Naive thymus-derived CD4-positive, alpha-beta T cell (primary cell): Measurements from ENCODE around the gene FNBP1L. TPM values are rescaled to one million over a fixed set of nuclear protein-coding genes. Genes with fewer than 3 reads are reported as not detected.
"Not testable (repeated sequence)": the region's sequence is repeated elsewhere in the genome, so short reads cannot be mapped to it uniquely, and the experiment has no call there.

Experiments
- ATAC-seq: fragments of 150-1000 bp; cut with Tn5 transposase; 2 replicates; pipeline ENCODE4 v1.10.0; 2021; ENCODE audit warnings: mild to moderate bottlenecking, moderate library complexity
- CTCF ChIA-PET: fragments of 350-600 bp; sonication (Branson Sonifier 250); formaldehyde crosslinking; loops from one replicate; lab custom pipeline; 2021; ENCODE audit warnings: antibody characterized with exemption; lab: Charles Lee
- POLR2A ChIA-PET: fragments of 350-600 bp; sonication (Branson Sonifier 250); formaldehyde crosslinking; loops from one replicate; lab custom pipeline; 2021; ENCODE audit warnings: antibody characterized with exemption, inconsistent platforms; lab: Charles Lee
- DNase-seq, 9 donors: peaks; one replicate each; pipeline versions ENCODE4 v3.0.0 to v3.0.0-alpha.2; 2020 to 2022; ENCODE audit warnings: mixed read lengths in 1 of 9
- H3K27ac ChIP-seq: one replicate; pipeline ENCODE4 v1.7.0; 2013; ENCODE audit warnings: mild to moderate bottlenecking, low read depth, low read length, moderate library complexity
- H3K27me3 ChIP-seq, 2 donors: one replicate each; pipeline ENCODE4 v1.7.0; 2013; ENCODE audit warnings: low read length in 2 of 2, mild to moderate bottlenecking in 2 of 2, moderate library complexity in 2 of 2; ENCODE audit not compliant: control insufficient read depth in 2 of 2, insufficient read depth in 2 of 2
- H3K36me3 ChIP-seq, 3 experiments: 1 replicate in 2 of 3; 2 replicates in 1 of 3; pipeline ENCODE4 v1.7.0; 2013; ENCODE audit warnings: low read length in 3 of 3, mild to moderate bottlenecking in 3 of 3, moderate library complexity in 1 of 3; ENCODE audit not compliant: insufficient read depth in 3 of 3, control insufficient read depth in 2 of 3
- H3K4me1 ChIP-seq, 2 donors: one replicate each; pipeline ENCODE4 v1.7.0; 2013; ENCODE audit warnings: low read length in 2 of 2, mild to moderate bottlenecking in 2 of 2, moderate library complexity in 1 of 2; ENCODE audit not compliant: control insufficient read depth in 2 of 2, insufficient read depth in 2 of 2
- H3K4me3 ChIP-seq: 2 replicates; pipeline ENCODE4 v1.7.0; 2013; ENCODE audit warnings: mild to moderate bottlenecking, low read length
- H3K9me3 ChIP-seq, 3 experiments: 1 replicate in 2 of 3; 2 replicates in 1 of 3; pipeline ENCODE4 v1.7.0; 2013; ENCODE audit warnings: low read length in 3 of 3; ENCODE audit not compliant: control insufficient read depth in 2 of 3
- H3K27ac Mint-ChIP-seq, 9 donors: one replicate each; pipeline ENCODE4 v1.8.0; 2020 to 2022; ENCODE audit warnings: mixed read lengths in 9 of 9, mild to moderate bottlenecking in 8 of 9, moderate library complexity in 5 of 9, inconsistent platforms in 2 of 9
- H3K27me3 Mint-ChIP-seq, 5 donors: one replicate each; pipeline ENCODE4 v1.8.0; 2021 to 2022; ENCODE audit warnings: mixed read lengths in 5 of 5, mild to moderate bottlenecking in 1 of 5
- H3K36me3 Mint-ChIP-seq, 5 donors: one replicate each; pipeline ENCODE4 v1.8.0; 2020 to 2022; ENCODE audit warnings: mixed read lengths in 5 of 5, mild to moderate bottlenecking in 3 of 5, inconsistent platforms in 1 of 5
- H3K4me1 Mint-ChIP-seq, 7 donors: one replicate each; pipeline ENCODE4 v1.8.0; 2020 to 2022; ENCODE audit warnings: mixed read lengths in 7 of 7, mild to moderate bottlenecking in 3 of 7, inconsistent platforms in 1 of 7
- H3K4me3 Mint-ChIP-seq, 10 donors: one replicate each; pipeline ENCODE4 v1.8.0; 2020 to 2022; ENCODE audit warnings: mild to moderate bottlenecking in 10 of 10, mixed read lengths in 10 of 10, moderate library complexity in 6 of 10, inconsistent platforms in 2 of 10
- H3K9me3 Mint-ChIP-seq, 11 donors: one replicate each; pipeline ENCODE4 v1.8.0; 2020 to 2022; ENCODE audit warnings: mixed read lengths in 11 of 11, mild to moderate bottlenecking in 4 of 11, inconsistent platforms in 1 of 11, moderate library complexity in 1 of 11
- intact Hi-C, 2 donors: fragments of 100-400 bp; cut with micrococcal nuclease; formaldehyde crosslinking; loops; one replicate each; pipeline ENCODE4 v1.15.1; 2023
- polyA plus RNA-seq, 2 donors: library from polyadenylated mRNA; unstranded; fragments of 300-500 nt; fragmentation: Illumina TruSeq; gene quantifications; one replicate each; pipeline ENCODE4 v1.2.3, GENCODE V29; 2021
- total RNA-seq, 6 experiments: library from RNA in 5 of 6; stranded (reverse) in 5 of 6; gene quantifications; 1 replicate in 5 of 6; 2 replicates in 1 of 6; pipeline ENCODE4 v1.2.3 and lab custom pipeline; 2021 to 2026

Gene FNBP1L
- total and polyA plus RNA-seq, 7 experiments from 2014 or later = 0.07 to 2.6 (median 1.1) TPM

DNA sequence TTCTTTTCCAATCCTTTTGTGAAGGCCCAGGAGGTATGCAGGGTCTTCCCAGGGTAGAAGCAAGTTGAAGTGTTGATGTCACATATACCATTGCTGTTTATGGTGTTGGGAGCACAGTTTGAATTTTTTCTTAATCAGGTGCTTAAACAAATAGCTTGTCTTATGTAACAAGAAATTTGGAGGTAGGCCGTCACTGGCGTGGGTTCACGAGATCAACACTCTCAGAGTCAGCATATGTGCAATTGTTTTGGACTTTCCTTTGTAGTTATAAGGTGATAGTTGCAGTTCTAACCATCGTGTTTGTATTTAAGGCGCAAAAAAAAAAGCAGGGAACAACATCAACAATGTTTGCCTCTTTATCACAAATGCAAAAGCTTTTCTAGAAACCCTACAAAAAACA lies 13.3 kb downstream of the FNBP1L start:
- H3K4me1 Mint-ChIP-seq = no peaks in the 10 kb centered on the region
- peaks cover 0 to 14% (median 5%) of the 10 kb centered on the region in 11 donors for H3K9me3 Mint-ChIP-seq
- no peaks in the 10 kb centered on the region for H3K36me3 ChIP-seq
- POLR2A ChIA-PET = interaction anchor here (0.8 kb wide), 1 partner anchor 612 kb away, joined by 4 read pairs; no protein-coding TSS in a partner anchor
- DNase-seq (no peak), ATAC-seq (no peak)
- H3K4me1 ChIP-seq = no peaks in the 10 kb centered on the region
- H3K27ac ChIP-seq = no peak overlapping the region
- no peak overlapping the region for H3K4me3 ChIP-seq
- H3K9me3 ChIP-seq = no peaks in the 10 kb centered on the region
- no peak overlapping the region for H3K27ac Mint-ChIP-seq
- H3K36me3 Mint-ChIP-seq = peaks cover 0 to 4% (median 0%) of the 10 kb centered on the region in 5 donors
- CTCF ChIA-PET = no interaction called here
- peaks cover 4 to 19% (median 8%) of the 10 kb centered on the region in 5 donors for H3K27me3 Mint-ChIP-seq
- H3K27me3 ChIP-seq = no peaks in the 10 kb centered on the region
- intact Hi-C loops = no loop called here
- H3K4me3 Mint-ChIP-seq = no peak overlapping the region

DNA sequence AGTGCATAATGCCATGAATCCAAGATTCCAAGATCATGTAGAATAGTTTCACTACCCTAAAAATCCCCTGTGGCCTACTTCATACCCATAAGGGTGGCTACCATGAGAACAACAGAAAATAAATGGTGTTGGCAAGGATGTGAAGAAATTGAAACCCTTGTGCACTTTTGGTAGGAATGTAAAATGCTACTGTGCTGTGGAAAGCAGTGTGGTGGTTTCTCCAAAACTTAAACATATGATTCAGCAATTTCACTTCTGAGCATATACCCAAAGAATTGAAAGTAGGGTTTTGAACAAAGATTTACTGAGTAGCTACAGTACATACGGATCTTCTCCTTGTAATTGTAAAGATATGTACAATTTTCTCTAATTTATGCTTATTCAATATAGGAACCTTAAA lies 16.0 kb downstream of the FNBP1L start:
- H3K36me3 Mint-ChIP-seq = peaks cover 0 to 4% (median 2%) of the 10 kb centered on the region in 5 donors
- POLR2A ChIA-PET = no interaction called here

DNA sequence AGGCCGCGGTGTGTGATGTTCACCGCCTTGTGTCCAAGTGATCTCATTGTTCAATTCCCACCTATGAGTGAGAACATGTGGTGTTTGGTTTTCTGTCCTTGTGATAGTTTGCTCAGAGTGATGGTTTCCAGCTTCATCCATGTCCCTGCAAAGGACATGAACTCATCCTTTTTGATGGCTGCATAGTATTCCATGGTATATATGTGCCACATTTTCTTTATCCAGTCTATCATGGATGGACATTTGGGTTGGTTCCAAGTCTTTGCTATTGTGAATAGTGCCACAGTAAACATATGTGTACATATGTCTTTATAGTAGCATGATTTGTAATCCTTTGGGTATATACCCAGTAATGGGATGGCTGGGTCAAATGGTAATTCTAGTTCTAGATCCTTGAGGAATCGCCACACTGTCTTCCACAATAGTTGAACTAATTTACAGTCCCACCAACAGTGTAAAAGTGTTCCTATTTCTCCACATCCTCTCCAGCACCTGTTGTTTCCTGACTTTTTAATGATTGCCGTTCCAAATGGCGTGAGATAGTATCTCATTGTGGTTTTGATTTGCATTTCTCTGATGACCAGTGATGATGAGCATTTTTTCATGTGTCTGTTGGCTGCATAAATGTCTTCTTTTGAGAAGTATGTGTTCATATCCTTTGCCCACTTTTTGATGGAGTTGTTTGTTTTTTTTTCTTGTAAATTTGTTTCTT lies 17.6 kb downstream of the FNBP1L start:
- H3K9me3 ChIP-seq, H3K4me3 Mint-ChIP-seq, H3K36me3 Mint-ChIP-seq, H3K4me1 Mint-ChIP-seq, H3K4me1 ChIP-seq, H3K27ac Mint-ChIP-seq, ATAC-seq, H3K4me3 ChIP-seq, H3K27me3 ChIP-seq, H3K27ac ChIP-seq, intact Hi-C loops, DNase-seq, CTCF ChIA-PET, H3K36me3 ChIP-seq, POLR2A ChIA-PET: not testable (repeated sequence)
- H3K9me3 Mint-ChIP-seq = peaks cover 0 to 17% (median 6%) of the 10 kb centered on the region in 11 donors
- H3K27me3 Mint-ChIP-seq = peaks cover 3 to 22% (median 5%) of the 10 kb centered on the region in 5 donors

More for the DNA sequence above, 16.0 kb downstream of the FNBP1L start:
- CTCF ChIA-PET = no interaction called here
- ATAC-seq = no peak
- Histone ChIP-seq H3K4me1 (no peaks in the 10 kb centered on the region), H3K27me3 (no peaks in the 10 kb centered on the region), H3K27ac (no peak overlapping the region), H3K4me3 (no peak overlapping the region), H3K36me3 (no peaks in the 10 kb centered on the region), H3K9me3 (no peaks in the 10 kb centered on the region)
- Mint-ChIP-seq H3K27ac (no peak overlapping the region), H3K27me3 (peaks cover 0 to 19% (median 5%) of the 10 kb centered on the region in 5 donors), H3K4me1 (no peaks in the 10 kb centered on the region), H3K4me3 (no peak overlapping the region), H3K9me3 (peaks cover 0 to 17% (median 6%) of the 10 kb centered on the region in 11 donors)
- DNase-seq = no peak
- intact Hi-C loops = no loop called here

GRCh38 chr1:93467606-93468005 lies 19.7 kb downstream of the FNBP1L start:
- Histone ChIP-seq H3K27ac (no peak overlapping the region), H3K27me3 (no peaks in the 10 kb centered on the region), H3K9me3 (no peaks in the 10 kb centered on the region), H3K4me1 (no peaks in the 10 kb centered on the region), H3K4me3 (no peak overlapping the region), H3K36me3 (no peaks in the 10 kb centered on the region)
- POLR2A ChIA-PET = no interaction called here
- intact Hi-C loops = no loop called here
- Mint-ChIP-seq H3K9me3 (peaks cover 0 to 17% (median 6%) of the 10 kb centered on the region in 11 donors), H3K27me3 (peaks cover 4 to 22% (median 7%) of the 10 kb centered on the region in 5 donors), H3K4me3 (no peak overlapping the region), H3K27ac (no peak overlapping the region), H3K36me3 (peaks cover 0 to 4% (median 2%) of the 10 kb centered on the region in 5 donors), H3K4me1 (no peaks in the 10 kb centered on the region)
- ATAC-seq (no peak), DNase-seq (no peak)
- CTCF ChIA-PET = no interaction called here

DNA sequence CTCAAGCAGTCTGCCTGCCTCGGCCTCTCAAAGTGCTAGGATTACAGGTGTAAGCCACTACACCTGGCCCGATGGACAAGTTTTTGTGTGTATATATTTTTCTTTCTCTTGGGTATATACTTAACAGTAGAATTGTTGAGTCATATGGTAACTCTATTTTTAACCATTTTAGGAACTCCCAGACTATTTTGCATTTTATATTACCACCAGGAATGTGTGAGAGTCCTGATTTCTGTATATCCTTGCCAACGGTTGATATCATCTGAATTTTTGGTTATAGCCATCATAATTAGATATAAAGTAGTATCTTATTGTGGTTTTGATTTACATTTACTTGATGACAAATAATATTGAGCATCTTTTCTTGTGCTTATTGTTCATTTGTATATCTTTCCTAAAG lies 20.7 kb downstream of the FNBP1L start:
- Mint-ChIP-seq H3K9me3 (peaks cover 0 to 17% (median 6%) of the 10 kb centered on the region in 11 donors), H3K27me3 (peaks cover under 1 to 22% (median 9%) of the 10 kb centered on the region in 5 donors), H3K4me3 (no peak overlapping the region), H3K4me1 (no peaks in the 10 kb centered on the region), H3K36me3 (peaks cover 0 to 4% (median 2%) of the 10 kb centered on the region in 5 donors), H3K27ac (no peak overlapping the region)
- ATAC-seq = no peak
- DNase-seq = no peak
- POLR2A ChIA-PET = no interaction called here
- Histone ChIP-seq H3K4me1 (no peaks in the 10 kb centered on the region), H3K36me3 (no peaks in the 10 kb centered on the region), H3K27ac (no peak overlapping the region), H3K9me3 (no peaks in the 10 kb centered on the region), H3K4me3 (no peak overlapping the region), H3K27me3 (no peaks in the 10 kb centered on the region)
- CTCF ChIA-PET = no interaction called here
- intact Hi-C loops = no loop called here

DNA sequence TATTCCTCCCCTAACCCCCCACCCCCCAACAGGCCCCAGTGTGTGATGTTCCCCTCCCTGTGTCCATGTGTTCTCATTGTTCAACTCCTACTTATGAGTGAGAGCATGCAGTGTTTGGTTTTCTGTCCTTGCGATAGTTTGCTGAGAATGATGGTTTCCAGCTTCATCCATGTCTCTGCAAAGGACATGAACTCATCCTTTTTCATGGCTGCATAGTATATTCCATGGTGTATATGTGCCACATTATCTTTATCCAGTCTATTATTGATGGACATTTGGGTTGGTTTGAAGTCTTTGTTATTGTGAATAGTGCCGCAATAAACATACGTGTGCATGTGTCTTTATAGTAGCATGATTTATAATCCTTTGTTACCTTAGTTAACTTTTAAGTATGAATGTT lies 21.3 kb downstream of the FNBP1L start:
- intact Hi-C loops, H3K27ac Mint-ChIP-seq, H3K4me1 Mint-ChIP-seq, DNase-seq, H3K36me3 Mint-ChIP-seq, H3K27ac ChIP-seq, POLR2A ChIA-PET, H3K4me1 ChIP-seq, H3K4me3 Mint-ChIP-seq, H3K9me3 ChIP-seq, H3K36me3 ChIP-seq, ATAC-seq, H3K27me3 ChIP-seq, H3K4me3 ChIP-seq: not testable (repeated sequence)
- Mint-ChIP-seq H3K27me3 (peaks cover 2 to 24% (median 10%) of the 10 kb centered on the region in 5 donors), H3K9me3 (peaks cover 0 to 17% (median 6%) of the 10 kb centered on the region in 11 donors)
- CTCF ChIA-PET = interaction anchor here (0.6 kb wide), 1 partner anchor 71 kb away, joined by 3 read pairs; no protein-coding TSS in a partner anchor

DNA sequence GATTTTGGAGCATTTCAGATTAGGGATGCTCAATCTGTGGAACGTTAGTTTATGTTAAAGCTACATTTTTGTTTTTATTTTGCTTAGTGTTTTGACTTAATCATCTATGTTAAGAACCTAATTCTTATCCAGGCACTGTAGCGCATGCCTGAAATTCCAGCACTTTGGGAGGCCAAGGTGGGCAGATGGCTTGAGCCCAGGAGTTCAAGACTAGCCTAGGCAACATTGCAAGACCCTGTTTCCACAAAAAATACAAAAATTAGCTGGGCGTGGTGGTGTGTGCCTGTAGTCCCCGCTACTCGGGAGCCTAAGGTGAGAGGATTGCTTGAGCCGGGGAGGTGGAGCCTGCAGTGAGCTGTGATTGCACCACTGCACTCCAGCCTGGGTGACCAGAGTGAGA lies 23.4 kb downstream of the FNBP1L start:
- ATAC-seq (no peak), DNase-seq (no peak)
- Histone ChIP-seq H3K27ac (no peak overlapping the region), H3K27me3 (no peaks in the 10 kb centered on the region), H3K4me3 (no peak overlapping the region), H3K9me3 (no peaks in the 10 kb centered on the region), H3K4me1 (no peaks in the 10 kb centered on the region), H3K36me3 (no peaks in the 10 kb centered on the region)
- peaks cover 0 to 2% (median 0%) of the 10 kb centered on the region in 5 donors for H3K36me3 Mint-ChIP-seq
- ChIA-PET CTCF (no interaction called here), POLR2A (no interaction called here)
- intact Hi-C loops = no loop called here
- no peak overlapping the region for H3K27ac Mint-ChIP-seq
- peaks cover 0 to 2% (median 0%) of the 10 kb centered on the region in 7 donors for H3K4me1 Mint-ChIP-seq
- peaks cover 0 to 9% (median 2%) of the 10 kb centered on the region in 11 donors for H3K9me3 Mint-ChIP-seq
- H3K4me3 Mint-ChIP-seq = no peak overlapping the region
- peaks cover 2 to 28% (median 17%) of the 10 kb centered on the region in 5 donors for H3K27me3 Mint-ChIP-seq
